COLO668 (cell line): ENCODE results near the gene USF2.
"Not testable (repeated sequence)": the region's sequence is repeated elsewhere in the genome, so short reads cannot be mapped to it uniquely, and the experiment has no call there.

ENCODE experiments used
- DNase-seq: peaks from one replicate; lab custom pipeline; 2025; ENCODE audit not compliant: unreplicated experiment; lab: John Stamatoyannopoulos, UW

Gene USF2

GRCh38 chr19:35284153-35285094 lies 15.7 kb downstream of the USF2 start:
- DNase-seq: no peak

GRCh38 chr19:35285095-35285449 lies 16.3 kb downstream of the USF2 start:
- no peak for DNase-seq

GRCh38 chr19:35285465-35285864 lies 16.7 kb downstream of the USF2 start:
- not testable (repeated sequence) for DNase-seq

- DNase-seq: not testable (repeated sequence)
These were observed 17.3 kb downstream of the USF2 start for GRCh38 chr19:35286101-35286500.

- DNase-seq: no peak
These were observed 19.0 kb downstream of the USF2 start for GRCh38 chr19:35287713-35288112.

GRCh38 chr19:35288331-35288730 lies 19.6 kb downstream of the USF2 start:
- no peak for DNase-seq

GRCh38 chr19:35288906-35289305 lies 20.1 kb downstream of the USF2 start:
- no peak for DNase-seq

- no peak for DNase-seq
These were observed 21.8 kb downstream of the USF2 start for GRCh38 chr19:35290381-35291127.

- DNase-seq: peak; percentile 63
These were observed 22.5 kb downstream of the USF2 start for GRCh38 chr19:35291259-35291658.

- DNase-seq: no peak
These were observed 23.2 kb downstream of the USF2 start, which contains the start of gene MAG for GRCh38 chr19:35291916-35292315. Gene MAG (plus strand): TSS chr19:35292161. CDS start chr19:35295409, 3,248 bp downstream.

GRCh38 chr19:35292421-35293362 lies 23.9 kb downstream of the USF2 start:
- DNase-seq: peak; percentile 53

- DNase-seq: no peak
These were observed 24.6 kb downstream of the USF2 start for GRCh38 chr19:35293363-35293739.

- DNase-seq: no peak
These were observed 25.0 kb downstream of the USF2 start for GRCh38 chr19:35293808-35294207.

GRCh38 chr19:35294328-35294727 lies 25.6 kb downstream of the USF2 start:
- DNase-seq: no peak

GRCh38 chr19:35294859-35295791 lies 26.4 kb downstream of the USF2 start:
- no peak for DNase-seq

GRCh38 chr19:35295792-35296462 lies 27.2 kb downstream of the USF2 start:
- DNase-seq: peak; percentile 15

- DNase-seq: no peak
These were observed 28.1 kb downstream of the USF2 start for GRCh38 chr19:35296644-35297514.

GRCh38 chr19:35297515-35297848 lies 28.7 kb downstream of the USF2 start:
- no peak for DNase-seq
